Epithelial cell of proximal tubule (primary cell): ENCODE data around the gene MRPL18. TPM values are rescaled to one million over a fixed set of nuclear protein-coding genes. Genes with fewer than 3 reads are reported as not detected.
A peak's percentile ranks its signal among the peaks of the same experiment; 100 is the strongest.
"Not testable (repeated sequence)": the region's sequence is repeated elsewhere in the genome, so short reads cannot be mapped to it uniquely, and the experiment has no call there.

ENCODE experiments used
- DNase-seq: peaks from one replicate; pipeline ENCODE4 v3.0.0-alpha.2; 2011; ENCODE audit warnings: low read depth
- H3K4me3 ChIP-seq: 2 replicates; pipeline ENCODE4 v1.5.1; 2011; ENCODE audit warnings: low read depth, mild to moderate bottlenecking, low read length
- CTCF ChIP-seq: conservative IDR thresholded peaks from 2 replicates; pipeline ENCODE4 v1.5.1; 2012; ENCODE audit warnings: low read depth, mild to moderate bottlenecking, low read length
- total RNA-seq: library from RNA; depleted of rRNA; stranded (reverse); fragments of >200 nt; gene quantifications from 2 replicates; pipeline ENCODE4 v1.2.3, GENCODE V29; 2015

The MRPL18 gene
- total RNA-seq = 166 and 183 TPM in 2 replicates

GRCh38 chr6:159790149-159790955 lies at the start of gene MRPL18:
Gene MRPL18, plus strand, starts transcription at chr6:159790467. Its CDS starts 121 bp downstream, at chr6:159790588.
- H3K4me3 ChIP-seq = peak within 1 kb of the TSS; percentile 96
- no peak for TF ChIP-seq CTCF
- peak; percentile 81 for DNase-seq

GRCh38 chr6:159742165-159742564 lies 48.1 kb upstream of the MRPL18 start:
- H3K4me3 ChIP-seq = no peak overlapping the region
- DNase-seq = no peak
- TF ChIP-seq CTCF = no peak

DNA sequence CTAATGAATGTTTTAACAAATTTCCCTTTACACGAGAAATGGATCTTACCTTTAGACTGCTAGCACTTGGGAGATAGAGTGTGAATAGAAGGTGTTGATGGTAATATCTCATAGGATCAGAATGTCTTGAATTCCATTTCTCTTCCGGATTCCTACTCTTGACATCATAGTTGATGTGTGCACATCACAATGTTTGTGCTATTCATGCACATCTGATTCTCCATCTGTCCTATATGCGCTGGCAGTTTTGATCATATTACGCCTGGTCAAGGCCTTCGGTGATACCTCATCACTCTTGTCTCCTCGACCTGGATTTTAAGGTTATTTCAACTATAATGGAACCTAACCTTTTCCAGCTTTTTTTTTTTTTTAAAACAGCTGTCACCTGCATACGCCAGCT lies 45.2 kb upstream of the MRPL18 start:
- H3K4me3 ChIP-seq = no peak overlapping the region
- no peak for DNase-seq
- no peak for TF ChIP-seq CTCF

DNA sequence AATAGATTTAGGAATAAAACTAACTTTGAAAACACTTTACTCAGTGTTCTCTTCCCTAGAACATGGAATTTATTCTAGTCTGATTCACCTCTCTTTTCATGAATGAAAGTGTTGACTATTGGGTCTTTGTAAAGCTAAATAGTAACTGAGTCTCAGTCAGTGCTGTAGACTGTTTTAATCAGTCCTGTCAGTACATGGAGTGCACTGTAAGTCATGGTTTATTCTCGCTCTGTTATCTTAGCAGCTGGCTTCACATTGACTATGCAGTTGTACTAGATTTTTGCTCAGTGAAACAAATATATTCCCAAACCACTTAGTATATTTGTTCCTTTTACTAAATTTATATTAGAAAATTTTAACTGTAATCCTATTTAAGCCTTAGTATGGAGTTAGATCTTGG lies 43.5 kb upstream of the MRPL18 start:
- no peak for DNase-seq
- H3K4me3 ChIP-seq = no peak overlapping the region
- TF ChIP-seq CTCF = no peak

GRCh38 chr6:159748127-159748526 lies 42.1 kb upstream of the MRPL18 start:
- DNase-seq, H3K4me3 ChIP-seq: not testable (repeated sequence)

- H3K4me3 ChIP-seq = no peak overlapping the region
- no peak for TF ChIP-seq CTCF
- no peak for DNase-seq
Measured at GRCh38 chr6:159751448-159751847, 38.8 kb upstream of the MRPL18 start.

- DNase-seq = no peak
- H3K4me3 ChIP-seq = no peak overlapping the region
- no peak for TF ChIP-seq CTCF
Measured at GRCh38 chr6:159753081-159753872, 37.0 kb upstream of the MRPL18 start.
